Measurements from ENCODE around the gene PDE4A.

- TF ChIP-seq, protein P1, sequence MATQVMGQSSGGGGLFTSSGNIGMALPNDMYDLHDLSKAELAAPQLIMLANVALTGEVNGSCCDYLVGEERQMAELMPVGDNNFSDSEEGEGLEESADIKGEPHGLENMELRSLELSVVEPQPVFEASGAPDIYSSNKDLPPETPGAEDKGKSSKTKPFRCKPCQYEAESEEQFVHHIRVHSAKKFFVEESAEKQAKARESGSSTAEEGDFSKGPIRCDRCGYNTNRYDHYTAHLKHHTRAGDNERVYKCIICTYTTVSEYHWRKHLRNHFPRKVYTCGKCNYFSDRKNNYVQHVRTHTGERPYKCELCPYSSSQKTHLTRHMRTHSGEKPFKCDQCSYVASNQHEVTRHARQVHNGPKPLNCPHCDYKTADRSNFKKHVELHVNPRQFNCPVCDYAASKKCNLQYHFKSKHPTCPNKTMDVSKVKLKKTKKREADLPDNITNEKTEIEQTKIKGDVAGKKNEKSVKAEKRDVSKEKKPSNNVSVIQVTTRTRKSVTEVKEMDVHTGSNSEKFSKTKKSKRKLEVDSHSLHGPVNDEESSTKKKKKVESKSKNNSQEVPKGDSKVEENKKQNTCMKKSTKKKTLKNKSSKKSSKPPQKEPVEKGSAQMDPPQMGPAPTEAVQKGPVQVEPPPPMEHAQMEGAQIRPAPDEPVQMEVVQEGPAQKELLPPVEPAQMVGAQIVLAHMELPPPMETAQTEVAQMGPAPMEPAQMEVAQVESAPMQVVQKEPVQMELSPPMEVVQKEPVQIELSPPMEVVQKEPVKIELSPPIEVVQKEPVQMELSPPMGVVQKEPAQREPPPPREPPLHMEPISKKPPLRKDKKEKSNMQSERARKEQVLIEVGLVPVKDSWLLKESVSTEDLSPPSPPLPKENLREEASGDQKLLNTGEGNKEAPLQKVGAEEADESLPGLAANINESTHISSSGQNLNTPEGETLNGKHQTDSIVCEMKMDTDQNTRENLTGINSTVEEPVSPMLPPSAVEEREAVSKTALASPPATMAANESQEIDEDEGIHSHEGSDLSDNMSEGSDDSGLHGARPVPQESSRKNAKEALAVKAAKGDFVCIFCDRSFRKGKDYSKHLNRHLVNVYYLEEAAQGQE (IDR thresholded peaks at IDR 0.05; ENCODE audit: low read depth): no peak
- TF ChIP-seq RAD21 (IDR thresholded peaks at IDR 0.05; ENCODE audit: low read depth) (no peak), FOXM1 (IDR thresholded peaks at IDR 0.05; ENCODE audit: borderline replicate concordance, low read depth) (no peak), YY1 (IDR thresholded peaks at IDR 0.05; ENCODE audit: low read depth) (no peak), CEBPB (IDR thresholded peaks at IDR 0.05) (no peak)
- TF ChIP-seq, protein P2, sequence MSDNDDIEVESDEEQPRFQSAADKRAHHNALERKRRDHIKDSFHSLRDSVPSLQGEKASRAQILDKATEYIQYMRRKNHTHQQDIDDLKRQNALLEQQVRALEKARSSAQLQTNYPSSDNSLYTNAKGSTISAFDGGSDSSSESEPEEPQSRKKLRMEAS (IDR thresholded peaks at IDR 0.05): no peak
Measured at GRCh38 chr19:10395003-10395402, 25.3 kb upstream of the PDE4A start.
